Panc1 (cell line): Measurements from ENCODE around the gene TAPBP.

Experiments used
- POLR2AphosphoS5 ChIP-seq: IDR thresholded peaks from 2 replicates; pipeline ENCODE4 v1.6.1; 2012; ENCODE audit warnings: mild to moderate bottlenecking, low read depth, low read length, moderate library complexity
- TF ChIP-seq, protein P1 (sequence below): fragments of 450-650 bp; IDR thresholded peaks from 2 replicates; pipeline ENCODE4 v1.5.1; 2017; ENCODE audit warnings: mild to moderate bottlenecking

- TF ChIP-seq, protein P1, sequence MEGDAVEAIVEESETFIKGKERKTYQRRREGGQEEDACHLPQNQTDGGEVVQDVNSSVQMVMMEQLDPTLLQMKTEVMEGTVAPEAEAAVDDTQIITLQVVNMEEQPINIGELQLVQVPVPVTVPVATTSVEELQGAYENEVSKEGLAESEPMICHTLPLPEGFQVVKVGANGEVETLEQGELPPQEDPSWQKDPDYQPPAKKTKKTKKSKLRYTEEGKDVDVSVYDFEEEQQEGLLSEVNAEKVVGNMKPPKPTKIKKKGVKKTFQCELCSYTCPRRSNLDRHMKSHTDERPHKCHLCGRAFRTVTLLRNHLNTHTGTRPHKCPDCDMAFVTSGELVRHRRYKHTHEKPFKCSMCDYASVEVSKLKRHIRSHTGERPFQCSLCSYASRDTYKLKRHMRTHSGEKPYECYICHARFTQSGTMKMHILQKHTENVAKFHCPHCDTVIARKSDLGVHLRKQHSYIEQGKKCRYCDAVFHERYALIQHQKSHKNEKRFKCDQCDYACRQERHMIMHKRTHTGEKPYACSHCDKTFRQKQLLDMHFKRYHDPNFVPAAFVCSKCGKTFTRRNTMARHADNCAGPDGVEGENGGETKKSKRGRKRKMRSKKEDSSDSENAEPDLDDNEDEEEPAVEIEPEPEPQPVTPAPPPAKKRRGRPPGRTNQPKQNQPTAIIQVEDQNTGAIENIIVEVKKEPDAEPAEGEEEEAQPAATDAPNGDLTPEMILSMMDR = no peak
- no peak; the same call in 1 of the 2 replicates for TF ChIP-seq POLR2AphosphoS5
Observed at GRCh38 chr6:33313105-33313708, 671 bp downstream of the TAPBP start.
